ENCODE measurements around the gene NASP. TPM values are rescaled to one million over a fixed set of nuclear protein-coding genes. Genes with fewer than 3 reads are reported as not detected.

Gene NASP
- total RNA-seq, 1 donor from 2014 or later: 55.9 TPM

GRCh38 chr1:45619149-45619921, 35.5 kb downstream of the NASP start:
- H3K9me3 ChIP-seq (ENCODE audit: insufficient read depth, low read depth, low read length): no peaks in the 10 kb centered on the region
- H3K9ac ChIP-seq (ENCODE audit: low read length): no peak overlapping the region
- peaks cover 4% of the 10 kb centered on the region for H4K20me1 ChIP-seq (ENCODE audit: insufficient read depth, low read length)
- no peaks in the 10 kb centered on the region for H3K9me3 Mint-ChIP-seq (ENCODE audit: unreplicated experiment)
- H3K4me1 Mint-ChIP-seq (ENCODE audit: low read depth, unreplicated experiment): peaks cover 5% of the 10 kb centered on the region
- H3K27ac Mint-ChIP-seq (ENCODE audit: unreplicated experiment): no peak overlapping the region
- H3K4me2 ChIP-seq (ENCODE audit: low read length): no peak overlapping the region
- FAIRE-seq (no peak), DNase-seq (ENCODE audit: low read depth) (no peak)
- H3K27ac ChIP-seq (ENCODE audit: low read depth, low read length): no peak overlapping the region
- no peak overlapping the region for H3K4me3 ChIP-seq (ENCODE audit: insufficient read depth, low read depth, low read length)
- no peaks in the 10 kb centered on the region for H3K27me3 Mint-ChIP-seq (ENCODE audit: low read depth, unreplicated experiment)
- H3K79me2 ChIP-seq (ENCODE audit: insufficient read depth, low read length): no peaks in the 10 kb centered on the region
- H2AFZ ChIP-seq (ENCODE audit: low read depth, low read length): no peak overlapping the region
- H3K4me1 ChIP-seq (ENCODE audit: insufficient read depth, low read length): no peaks in the 10 kb centered on the region
- TF ChIP-seq, protein P1, sequence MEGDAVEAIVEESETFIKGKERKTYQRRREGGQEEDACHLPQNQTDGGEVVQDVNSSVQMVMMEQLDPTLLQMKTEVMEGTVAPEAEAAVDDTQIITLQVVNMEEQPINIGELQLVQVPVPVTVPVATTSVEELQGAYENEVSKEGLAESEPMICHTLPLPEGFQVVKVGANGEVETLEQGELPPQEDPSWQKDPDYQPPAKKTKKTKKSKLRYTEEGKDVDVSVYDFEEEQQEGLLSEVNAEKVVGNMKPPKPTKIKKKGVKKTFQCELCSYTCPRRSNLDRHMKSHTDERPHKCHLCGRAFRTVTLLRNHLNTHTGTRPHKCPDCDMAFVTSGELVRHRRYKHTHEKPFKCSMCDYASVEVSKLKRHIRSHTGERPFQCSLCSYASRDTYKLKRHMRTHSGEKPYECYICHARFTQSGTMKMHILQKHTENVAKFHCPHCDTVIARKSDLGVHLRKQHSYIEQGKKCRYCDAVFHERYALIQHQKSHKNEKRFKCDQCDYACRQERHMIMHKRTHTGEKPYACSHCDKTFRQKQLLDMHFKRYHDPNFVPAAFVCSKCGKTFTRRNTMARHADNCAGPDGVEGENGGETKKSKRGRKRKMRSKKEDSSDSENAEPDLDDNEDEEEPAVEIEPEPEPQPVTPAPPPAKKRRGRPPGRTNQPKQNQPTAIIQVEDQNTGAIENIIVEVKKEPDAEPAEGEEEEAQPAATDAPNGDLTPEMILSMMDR (IDR thresholded peaks at IDR 0.05; ENCODE audit: insufficient read depth, low read depth, low read length): no peak
- TF ChIP-seq EZH2 (IDR thresholded peaks at IDR 0.05; ENCODE audit: insufficient read depth, low read length): no peak
- H3K27me3 ChIP-seq (ENCODE audit: insufficient read depth, low read length): no peaks in the 10 kb centered on the region
- peaks cover 27% of the 10 kb centered on the region for H3K36me3 Mint-ChIP-seq (ENCODE audit: low read depth, unreplicated experiment)
- no peak overlapping the region for H3K4me3 Mint-ChIP-seq (ENCODE audit: unreplicated experiment)
- H3K36me3 ChIP-seq (ENCODE audit: insufficient read depth, low read length): peaks cover 28% of the 10 kb centered on the region

DNA sequence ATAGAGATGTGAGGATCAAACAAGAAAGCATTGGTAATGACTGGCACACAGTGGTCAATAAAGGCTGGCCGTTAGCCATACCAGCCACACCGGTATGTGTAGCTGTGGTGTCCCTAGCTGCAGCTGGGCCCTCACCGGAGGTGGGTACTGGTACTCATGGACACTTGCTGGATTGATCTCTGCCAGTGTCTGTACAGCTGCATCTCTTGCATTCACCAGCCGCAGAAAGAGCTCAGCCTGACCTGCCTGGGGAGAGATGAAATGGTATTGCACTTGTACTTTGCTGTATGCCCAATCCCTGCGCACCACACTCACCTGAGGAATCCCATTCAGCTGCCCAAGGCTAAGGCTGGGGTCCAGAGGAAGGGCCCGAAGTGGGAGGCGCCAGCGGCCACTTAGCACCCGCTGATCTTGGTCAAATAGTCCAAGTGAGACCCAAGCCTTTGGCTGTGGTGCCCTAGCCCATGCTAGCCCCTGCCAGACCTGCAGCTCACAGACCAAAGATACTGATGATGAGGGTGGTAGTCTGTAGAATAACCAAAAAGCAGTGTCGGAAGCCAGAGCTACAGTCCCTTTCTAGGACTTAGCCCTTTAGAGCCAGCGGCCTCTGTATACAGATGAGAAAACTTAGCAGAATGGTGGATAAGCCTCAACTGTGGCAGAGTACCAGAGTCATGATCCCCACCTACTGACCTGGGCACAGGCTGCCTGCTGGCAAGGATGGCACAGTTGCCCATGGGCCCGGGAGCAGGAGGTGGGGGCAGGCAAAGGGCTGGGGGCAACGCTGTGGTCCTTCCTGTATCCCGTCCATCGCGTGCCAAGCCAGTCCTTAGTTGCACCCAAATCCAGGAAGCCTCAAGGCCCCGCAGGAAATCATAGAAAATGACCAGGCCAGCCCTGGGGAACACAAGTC, 37.0 kb downstream of the NASP start:
- no peak for DNase-seq (ENCODE audit: low read depth)
- no peak overlapping the region for H3K27ac Mint-ChIP-seq (ENCODE audit: unreplicated experiment)
- H3K4me3 ChIP-seq (ENCODE audit: insufficient read depth, low read depth, low read length): no peak overlapping the region
- TF ChIP-seq EZH2 (IDR thresholded peaks at IDR 0.05; ENCODE audit: insufficient read depth, low read length): no peak
- TF ChIP-seq, protein P1 (IDR thresholded peaks at IDR 0.05; ENCODE audit: insufficient read depth, low read depth, low read length): no peak
- H3K79me2 ChIP-seq (ENCODE audit: insufficient read depth, low read length): no peaks in the 10 kb centered on the region
- no peak overlapping the region for H3K4me3 Mint-ChIP-seq (ENCODE audit: unreplicated experiment)
- no peak overlapping the region for H2AFZ ChIP-seq (ENCODE audit: low read depth, low read length)
- peaks cover 20% of the 10 kb centered on the region for H3K36me3 ChIP-seq (ENCODE audit: insufficient read depth, low read length)
- peaks cover 5% of the 10 kb centered on the region for H3K4me1 Mint-ChIP-seq (ENCODE audit: low read depth, unreplicated experiment)
- H3K9ac ChIP-seq (ENCODE audit: low read length): no peak overlapping the region
- no peaks in the 10 kb centered on the region for H3K9me3 ChIP-seq (ENCODE audit: insufficient read depth, low read depth, low read length)
- peaks cover 28% of the 10 kb centered on the region for H3K36me3 Mint-ChIP-seq (ENCODE audit: low read depth, unreplicated experiment)
- H3K9me3 Mint-ChIP-seq (ENCODE audit: unreplicated experiment): no peaks in the 10 kb centered on the region
- no peaks in the 10 kb centered on the region for H3K27me3 Mint-ChIP-seq (ENCODE audit: low read depth, unreplicated experiment)
- no peak overlapping the region for H3K4me2 ChIP-seq (ENCODE audit: low read length)
- FAIRE-seq: no peak
- H3K27me3 ChIP-seq (ENCODE audit: insufficient read depth, low read length): no peaks in the 10 kb centered on the region
- H3K27ac ChIP-seq (ENCODE audit: low read depth, low read length): no peak overlapping the region
- H3K4me1 ChIP-seq (ENCODE audit: insufficient read depth, low read length): no peaks in the 10 kb centered on the region
- H4K20me1 ChIP-seq (ENCODE audit: insufficient read depth, low read length): peaks cover 7% of the 10 kb centered on the region

All from astrocyte (in vitro differentiated cells and primary cell).